Activated CD8-positive, alpha-beta memory T cell treated with anti-CD3 and anti-CD28 coated beads, Interleukin-2, amount 10 ng/mL, durations not matched to agents 7 days and 5 days (primary cell): ENCODE data around the gene ANO1. TPM values are rescaled to one million over a fixed set of nuclear protein-coding genes. Genes with fewer than 3 reads are reported as not detected.

ENCODE experiments used
- ATAC-seq: fragments of 150-1000 bp; cut with Tn5 transposase; one replicate; pipeline ENCODE4 v1.10.0; 2021; ENCODE audit warnings: moderate library complexity
- CTCF ChIA-PET: fragments of 350-600 bp; sonication (Branson Sonifier 250); formaldehyde crosslinking; loops from one replicate; lab custom pipeline; 2021; ENCODE audit warnings: antibody characterized with exemption; lab: Charles Lee
- DNase-seq: peaks from one replicate; pipeline ENCODE4 v3.0.0-alpha.2; 2020
- H3K27ac Mint-ChIP-seq: one replicate; pipeline ENCODE4 v1.8.0; 2021; ENCODE audit warnings: mild to moderate bottlenecking, mixed read lengths
- H3K27me3 Mint-ChIP-seq: one replicate; pipeline ENCODE4 v1.8.0; 2021; ENCODE audit warnings: mixed read lengths
- H3K36me3 Mint-ChIP-seq: one replicate; pipeline ENCODE4 v1.8.0; 2021; ENCODE audit warnings: mild to moderate bottlenecking, mixed read lengths
- H3K4me1 Mint-ChIP-seq: one replicate; pipeline ENCODE4 v1.8.0; 2021; ENCODE audit warnings: mixed read lengths
- H3K4me3 Mint-ChIP-seq: one replicate; pipeline ENCODE4 v1.8.0; 2021; ENCODE audit warnings: mild to moderate bottlenecking, moderate library complexity, mixed read lengths
- H3K9me3 Mint-ChIP-seq: one replicate; pipeline ENCODE4 v1.8.0; 2022; ENCODE audit warnings: low read depth, mixed read lengths
- total RNA-seq, 2 experiments: library from RNA; stranded (reverse); gene quantifications; one replicate each; pipeline ENCODE4 v1.2.3, GENCODE V29; 2021

ANO1 gene
- total RNA-seq, 2 experiments from 2014 or later = not detected

DNA sequence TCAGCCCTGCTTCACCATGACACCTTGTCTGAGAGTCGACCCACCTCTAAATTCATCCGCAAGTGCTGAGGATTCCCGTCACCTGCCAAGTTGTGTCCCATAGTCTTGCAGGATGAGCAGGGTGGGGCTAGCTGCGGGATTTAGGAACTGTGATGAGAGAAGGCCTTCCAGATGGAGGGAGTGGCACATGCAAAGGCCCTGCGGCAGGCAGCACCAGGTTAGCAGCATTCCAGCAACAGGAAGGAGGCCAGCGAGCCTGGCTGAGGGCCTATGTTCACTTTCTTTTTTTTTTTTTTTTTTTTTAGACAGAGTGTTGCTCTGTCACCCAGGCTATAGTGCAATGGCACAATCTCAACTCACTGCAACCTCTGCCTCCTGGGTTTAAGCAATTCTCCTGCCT is 31.8 kb downstream of the ANO1 start:
- Mint-ChIP-seq H3K27ac (no peak overlapping the region), H3K4me3 (no peak overlapping the region), H3K9me3 (no peaks in the 10 kb centered on the region), H3K27me3 (peaks cover 3% of the 10 kb centered on the region), H3K36me3 (no peaks in the 10 kb centered on the region), H3K4me1 (peaks cover 2% of the 10 kb centered on the region)
- ATAC-seq (no peak), DNase-seq (no peak)
- CTCF ChIA-PET = interaction anchor here (0.7 kb wide), 1 partner anchor 1198 kb away, joined by 5 read pairs; no protein-coding TSS in a partner anchor

DNA sequence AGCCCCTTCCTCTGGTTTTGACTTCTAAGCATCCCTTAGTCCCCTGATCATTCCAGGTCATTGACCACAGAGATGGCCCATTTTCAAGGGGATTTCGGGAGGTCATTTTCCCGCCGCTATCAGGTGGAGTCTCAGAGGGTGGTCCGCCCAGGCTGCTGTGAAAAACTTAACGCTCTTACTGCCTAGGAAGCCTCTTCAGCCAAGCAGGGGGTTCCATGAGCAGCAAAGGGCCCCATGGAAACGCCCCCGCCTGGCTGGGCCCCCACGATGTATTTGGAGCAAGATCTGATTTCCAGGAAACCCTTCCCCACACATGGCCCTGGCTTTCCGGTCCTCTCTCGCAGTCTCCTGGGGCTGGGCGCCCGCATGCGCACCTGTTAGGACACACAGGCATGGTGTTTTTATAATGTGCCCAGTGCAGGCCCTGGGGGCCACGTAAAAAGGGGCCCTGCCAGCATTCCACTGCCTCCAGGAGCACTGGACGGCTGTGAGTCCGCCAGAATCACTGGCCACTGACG is 32.5 kb downstream of the ANO1 start:
- no peak overlapping the region for H3K27ac Mint-ChIP-seq
- H3K27me3 Mint-ChIP-seq = peaks cover 3% of the 10 kb centered on the region
- DNase-seq (no peak), ATAC-seq (no peak)
- H3K9me3 Mint-ChIP-seq = no peaks in the 10 kb centered on the region
- no peaks in the 10 kb centered on the region for H3K36me3 Mint-ChIP-seq
- H3K4me1 Mint-ChIP-seq = peaks cover 2% of the 10 kb centered on the region
- H3K4me3 Mint-ChIP-seq = no peak overlapping the region
- CTCF ChIA-PET = interaction anchor here (0.7 kb wide), 1 partner anchor 1197 kb away, joined by 5 read pairs; no protein-coding TSS in a partner anchor

DNA sequence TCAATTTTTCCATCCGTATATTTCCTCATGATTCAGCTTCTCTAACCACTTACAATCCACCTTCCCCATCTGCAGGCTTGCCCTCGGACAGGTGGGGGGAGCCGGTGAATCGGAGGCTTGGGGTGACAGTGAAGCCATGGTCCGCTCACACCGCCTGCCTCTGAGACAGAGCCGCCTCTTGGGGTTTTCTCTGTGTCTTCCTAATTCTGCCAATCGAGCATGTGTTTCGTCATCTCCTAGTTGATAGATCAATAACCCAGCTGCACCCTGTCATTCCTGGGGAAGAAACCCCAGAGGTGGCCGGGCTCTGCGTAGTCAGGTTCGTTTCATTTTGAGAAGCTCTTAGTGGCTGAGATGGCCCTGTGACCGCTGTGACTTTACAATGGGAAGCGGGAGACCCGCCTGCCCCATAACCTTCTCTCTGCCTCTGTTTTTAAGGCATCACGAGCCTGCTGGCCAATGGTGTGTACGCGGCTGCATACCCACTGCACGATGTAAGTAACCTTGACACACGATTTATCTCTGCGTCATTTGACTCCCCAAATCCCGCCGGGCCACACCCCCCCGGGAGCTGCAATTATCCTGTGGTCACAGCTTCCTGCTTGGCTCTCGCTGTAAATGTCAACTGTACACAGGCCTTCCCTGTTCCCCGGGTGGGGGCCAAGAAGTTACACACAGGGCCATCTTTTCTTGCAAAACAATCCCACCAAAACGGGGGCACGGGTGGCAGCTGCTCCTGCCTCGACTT is 33.3 kb downstream of the ANO1 start:
- Mint-ChIP-seq H3K27me3 (peaks cover 3% of the 10 kb centered on the region), H3K4me1 (peaks cover 2% of the 10 kb centered on the region), H3K27ac (no peak overlapping the region), H3K36me3 (no peaks in the 10 kb centered on the region), H3K9me3 (no peaks in the 10 kb centered on the region), H3K4me3 (no peak overlapping the region)
- ATAC-seq = no peak
- CTCF ChIA-PET = no interaction called here
- no peak for DNase-seq

DNA sequence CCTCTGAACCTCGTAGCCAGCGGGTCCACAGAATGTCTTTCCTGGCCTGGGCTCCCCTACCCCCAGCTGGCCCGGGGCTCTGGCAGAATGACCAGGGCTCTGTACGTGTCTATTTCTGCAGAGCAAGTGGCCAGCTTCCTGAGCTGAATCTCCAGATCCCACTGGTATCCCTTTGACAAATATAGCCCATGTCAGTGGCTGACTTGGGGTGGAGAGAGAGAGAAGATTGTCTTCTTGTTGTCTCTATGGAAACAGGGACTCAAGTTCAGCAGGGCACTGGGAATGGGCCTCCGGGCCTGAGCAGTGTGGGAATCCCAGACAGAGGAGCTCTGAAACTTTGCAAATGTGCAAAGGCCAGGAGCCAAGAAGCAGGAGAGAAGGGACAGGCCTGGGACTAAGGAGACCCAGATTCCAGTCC is 33.9 kb downstream of the ANO1 start:
- CTCF ChIA-PET = no interaction called here
- Mint-ChIP-seq H3K9me3 (no peaks in the 10 kb centered on the region), H3K27ac (no peak overlapping the region), H3K27me3 (peaks cover 3% of the 10 kb centered on the region), H3K36me3 (no peaks in the 10 kb centered on the region), H3K4me3 (no peak overlapping the region), H3K4me1 (peaks cover 2% of the 10 kb centered on the region)
- ATAC-seq (no peak), DNase-seq (no peak)

DNA sequence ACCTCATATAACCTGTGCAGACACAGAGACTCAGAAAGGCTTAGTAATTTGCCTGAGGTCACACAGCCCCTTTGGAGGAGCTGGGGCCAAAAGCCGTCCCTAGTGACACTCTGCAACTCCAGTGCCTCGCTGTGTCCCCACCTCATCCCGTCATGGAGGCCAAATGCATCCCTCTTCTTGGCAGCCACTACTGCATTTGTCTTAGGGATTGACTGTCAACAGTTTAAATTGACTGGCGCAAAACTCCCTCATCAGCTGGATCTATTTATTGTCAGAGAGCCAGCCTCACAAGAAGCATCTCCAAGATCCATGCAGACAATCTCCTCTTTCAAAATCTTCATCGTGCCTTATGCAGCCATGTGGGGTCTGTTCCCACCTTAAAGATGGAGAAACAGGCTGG is 35.7 kb downstream of the ANO1 start:
- peaks cover 3% of the 10 kb centered on the region for H3K27me3 Mint-ChIP-seq
- DNase-seq = no peak
- no peak for ATAC-seq
- H3K36me3 Mint-ChIP-seq = no peaks in the 10 kb centered on the region
- H3K4me1 Mint-ChIP-seq = peaks cover 2% of the 10 kb centered on the region
- H3K9me3 Mint-ChIP-seq = peaks cover 2% of the 10 kb centered on the region
- CTCF ChIA-PET = no interaction called here
- H3K27ac Mint-ChIP-seq = no peak overlapping the region
- H3K4me3 Mint-ChIP-seq = no peak overlapping the region

DNA sequence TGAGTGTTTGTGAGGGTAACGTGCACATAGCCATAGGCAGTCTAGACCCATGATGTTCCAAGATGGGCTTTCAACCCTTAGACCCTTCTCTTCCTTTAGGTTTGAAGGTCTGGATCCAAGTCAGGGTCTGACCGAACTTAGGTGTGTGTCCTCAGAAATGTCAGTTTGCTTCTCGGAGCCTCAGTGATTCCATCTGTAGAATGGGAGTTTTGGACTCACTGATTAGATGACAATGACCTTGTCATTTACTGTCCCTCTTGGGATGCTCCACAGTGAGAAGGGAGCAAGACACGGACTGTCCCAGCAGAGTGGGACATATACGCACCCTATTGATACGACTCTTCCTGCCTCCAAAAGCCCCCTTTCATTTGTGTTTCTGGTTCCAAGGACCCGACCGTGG is 37.7 kb downstream of the ANO1 start:
- ATAC-seq (no peak), DNase-seq (no peak)
- H3K27me3 Mint-ChIP-seq = peaks cover 3% of the 10 kb centered on the region
- peaks cover 2% of the 10 kb centered on the region for H3K4me1 Mint-ChIP-seq
- H3K4me3 Mint-ChIP-seq = no peak overlapping the region
- H3K36me3 Mint-ChIP-seq = no peaks in the 10 kb centered on the region
- CTCF ChIA-PET = no interaction called here
- H3K9me3 Mint-ChIP-seq = peaks cover 2% of the 10 kb centered on the region
- H3K27ac Mint-ChIP-seq = no peak overlapping the region

DNA sequence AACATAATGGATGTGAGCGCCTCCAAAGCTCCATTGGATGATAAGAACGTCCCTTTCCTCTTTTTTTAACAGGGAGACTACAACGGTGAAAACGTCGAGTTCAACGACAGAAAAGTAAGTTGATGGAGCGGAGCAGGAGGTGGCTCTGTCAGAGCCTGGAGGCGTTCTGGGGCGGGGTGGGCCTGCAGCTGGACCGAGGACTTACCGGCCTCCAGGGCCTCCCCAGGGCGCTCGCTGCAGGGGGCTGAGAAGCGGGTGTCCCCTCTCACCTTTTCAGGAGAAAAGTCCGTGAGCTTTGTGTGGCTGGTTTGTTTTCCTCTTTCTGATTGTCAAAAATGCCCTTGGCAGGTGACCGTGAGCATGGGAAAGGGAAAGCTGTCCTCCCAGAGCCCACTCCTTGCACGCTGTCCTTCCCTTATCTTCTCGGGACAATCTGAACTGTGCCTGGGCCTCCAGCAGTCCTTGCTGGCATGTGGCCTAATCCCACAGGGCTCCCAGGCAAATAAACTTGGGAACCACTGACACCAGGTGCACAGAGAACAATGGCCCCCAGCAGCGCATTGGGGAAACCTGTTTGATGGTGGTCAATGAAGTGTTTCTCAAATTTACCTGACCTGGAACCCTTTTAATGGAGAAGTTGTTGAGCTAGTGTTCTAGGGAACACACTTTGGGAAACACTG is 38.4 kb downstream of the ANO1 start:
- Mint-ChIP-seq H3K27me3 (no peaks in the 10 kb centered on the region), H3K4me1 (peaks cover 1% of the 10 kb centered on the region), H3K27ac (no peak overlapping the region), H3K9me3 (peaks cover 2% of the 10 kb centered on the region), H3K4me3 (no peak overlapping the region), H3K36me3 (no peaks in the 10 kb centered on the region)
- ATAC-seq (no peak), DNase-seq (no peak)
- CTCF ChIA-PET = interaction anchor here (0.6 kb wide), 1 partner anchor 630 kb away, joined by 3 read pairs; no protein-coding TSS in a partner anchor

DNA sequence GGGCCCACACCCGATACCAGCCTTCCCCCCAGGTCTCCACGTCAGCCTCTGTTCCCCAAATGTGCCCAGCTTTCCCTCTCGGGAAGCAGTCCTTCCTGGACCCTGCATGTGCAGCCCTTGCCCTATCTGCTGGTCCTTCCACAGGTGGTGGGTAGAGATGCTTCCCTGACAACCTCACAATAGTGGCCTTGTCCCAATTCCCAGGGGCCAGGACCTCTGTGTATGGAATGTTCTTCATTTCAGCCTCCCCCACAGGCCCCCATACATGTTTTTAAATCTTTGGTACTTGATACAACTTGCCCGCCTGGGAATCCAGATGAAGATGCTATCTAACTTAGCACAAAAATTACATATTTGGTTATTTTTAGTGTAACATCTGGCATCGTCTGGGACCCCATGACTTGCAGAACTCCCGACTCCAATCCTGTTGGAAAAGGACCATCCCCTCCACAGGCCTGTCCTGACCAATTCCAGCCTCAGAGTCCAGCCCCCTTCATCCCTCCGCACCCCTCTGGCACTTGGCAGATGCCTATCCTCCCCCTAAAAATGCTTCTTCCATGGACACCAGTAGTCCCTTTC is 39.5 kb downstream of the ANO1 start:
- Mint-ChIP-seq H3K27me3 (no peaks in the 10 kb centered on the region), H3K4me1 (no peaks in the 10 kb centered on the region), H3K4me3 (no peak overlapping the region), H3K27ac (no peak overlapping the region), H3K36me3 (no peaks in the 10 kb centered on the region), H3K9me3 (peaks cover 2% of the 10 kb centered on the region)
- DNase-seq = no peak
- CTCF ChIA-PET = no interaction called here
- ATAC-seq = no peak

DNA sequence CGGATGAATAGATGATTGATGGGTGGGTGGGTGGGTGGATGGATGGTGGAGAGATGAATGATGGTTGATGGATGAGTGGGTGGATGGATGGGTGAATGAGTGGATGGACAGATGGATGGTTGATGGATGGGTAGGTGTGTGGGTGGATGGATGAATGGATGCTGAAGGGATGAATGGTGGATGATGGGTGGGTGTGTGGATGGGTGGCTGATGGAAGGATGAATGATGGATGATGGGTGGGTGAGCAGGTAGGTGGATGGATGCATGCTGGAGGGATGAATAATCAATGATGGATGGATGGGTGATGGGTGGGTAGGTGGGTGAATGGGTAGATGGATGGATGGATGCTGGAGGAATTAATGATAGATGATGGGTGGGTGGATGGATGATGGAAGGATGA is 40.5 kb downstream of the ANO1 start:
- CTCF ChIA-PET = no interaction called here
- ATAC-seq = no peak

DNA sequence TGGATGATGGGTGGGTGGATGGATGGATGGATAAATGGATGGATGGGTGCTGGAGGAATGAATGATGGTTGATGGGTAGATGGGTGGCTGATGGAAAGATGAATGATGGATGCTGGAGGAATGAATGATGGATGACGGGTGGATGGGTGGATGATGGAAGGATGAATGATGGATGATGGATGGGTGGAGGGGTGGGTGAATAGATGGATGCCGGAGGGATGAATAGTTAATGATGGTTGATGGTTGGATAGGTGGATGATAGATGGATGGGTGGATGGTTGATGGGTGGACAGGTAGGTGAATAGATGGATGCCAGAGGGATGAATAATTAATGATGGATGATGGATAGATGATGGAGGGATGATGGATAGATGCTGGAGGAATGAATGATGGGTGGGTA is 41.4 kb downstream of the ANO1 start:
- CTCF ChIA-PET = no interaction called here
- no peaks in the 10 kb centered on the region for H3K27me3 Mint-ChIP-seq
- no peak overlapping the region for H3K4me3 Mint-ChIP-seq
- H3K4me1 Mint-ChIP-seq = no peaks in the 10 kb centered on the region
- H3K9me3 Mint-ChIP-seq = peaks cover 2% of the 10 kb centered on the region
- no peaks in the 10 kb centered on the region for H3K36me3 Mint-ChIP-seq
- ATAC-seq = no peak
- no peak for DNase-seq
- no peak overlapping the region for H3K27ac Mint-ChIP-seq

More for the DNA sequence above, 40.5 kb downstream of the ANO1 start:
- H3K4me3 Mint-ChIP-seq = no peak overlapping the region
- no peak for DNase-seq
- no peak overlapping the region for H3K27ac Mint-ChIP-seq
- H3K27me3 Mint-ChIP-seq = no peaks in the 10 kb centered on the region
- peaks cover 2% of the 10 kb centered on the region for H3K9me3 Mint-ChIP-seq
- H3K36me3 Mint-ChIP-seq = no peaks in the 10 kb centered on the region
- no peaks in the 10 kb centered on the region for H3K4me1 Mint-ChIP-seq

DNA sequence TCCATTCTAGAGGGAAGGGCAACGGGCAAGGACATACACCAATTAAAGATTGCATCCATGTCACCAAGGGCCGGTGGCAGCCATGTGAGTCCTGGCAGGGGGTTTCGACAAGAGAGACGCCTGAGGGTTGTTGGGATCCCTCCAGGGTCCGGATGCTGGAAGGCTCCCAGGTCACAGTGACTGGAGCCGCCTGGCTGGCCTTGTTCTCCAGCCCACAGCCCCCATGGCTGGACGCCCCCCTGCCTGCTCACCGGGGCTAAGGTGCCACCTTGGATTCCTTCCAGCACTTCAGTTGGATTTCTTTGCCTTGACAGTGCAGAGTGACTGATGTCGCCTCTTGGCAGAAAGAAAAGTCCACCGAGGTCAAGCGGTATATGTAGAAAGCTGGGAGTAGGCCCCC is 42.6 kb downstream of the ANO1 start:
- ATAC-seq = no peak
- Mint-ChIP-seq H3K36me3 (no peaks in the 10 kb centered on the region), H3K4me1 (no peaks in the 10 kb centered on the region), H3K4me3 (no peak overlapping the region), H3K27ac (no peak overlapping the region), H3K9me3 (peaks cover 2% of the 10 kb centered on the region), H3K27me3 (no peaks in the 10 kb centered on the region)
- no peak for DNase-seq
- CTCF ChIA-PET = no interaction called here

DNA sequence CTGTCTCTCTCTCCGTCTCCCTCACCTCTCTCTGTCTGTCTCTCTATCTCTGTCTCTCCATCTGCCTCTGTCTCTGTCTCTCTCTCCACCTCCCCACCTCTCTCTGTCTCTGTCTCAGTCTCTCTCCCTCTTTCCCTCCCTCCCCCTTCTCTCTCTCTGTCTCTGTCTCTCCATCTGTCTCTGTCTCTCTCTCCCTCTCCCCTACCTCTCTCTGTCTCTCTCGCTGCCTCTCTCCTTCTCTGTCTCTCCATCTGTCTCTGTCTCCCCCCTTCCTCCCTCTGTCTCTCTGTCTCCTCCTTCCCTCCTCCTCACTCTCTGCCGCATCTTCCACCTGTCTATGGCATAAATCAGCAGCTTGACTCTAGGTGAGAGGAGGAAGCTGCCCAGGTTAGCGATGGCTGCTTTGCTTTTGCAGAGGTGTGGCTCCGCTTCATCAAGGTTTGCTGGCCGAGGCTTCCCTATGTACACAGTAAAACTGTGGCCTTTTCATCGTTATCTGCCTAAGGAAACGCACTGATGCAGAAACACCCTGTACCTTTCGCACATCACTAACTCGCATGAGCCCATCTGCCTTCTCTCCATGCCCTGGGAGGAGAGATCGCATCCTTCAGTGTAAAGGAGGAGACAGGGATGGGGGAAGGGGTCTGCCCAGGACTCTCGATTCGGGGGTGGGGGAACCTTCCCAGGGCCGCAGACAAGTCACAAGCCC is 44.5 kb downstream of the ANO1 start:
- no peak for ATAC-seq
- H3K4me1 Mint-ChIP-seq = no peaks in the 10 kb centered on the region

DNA sequence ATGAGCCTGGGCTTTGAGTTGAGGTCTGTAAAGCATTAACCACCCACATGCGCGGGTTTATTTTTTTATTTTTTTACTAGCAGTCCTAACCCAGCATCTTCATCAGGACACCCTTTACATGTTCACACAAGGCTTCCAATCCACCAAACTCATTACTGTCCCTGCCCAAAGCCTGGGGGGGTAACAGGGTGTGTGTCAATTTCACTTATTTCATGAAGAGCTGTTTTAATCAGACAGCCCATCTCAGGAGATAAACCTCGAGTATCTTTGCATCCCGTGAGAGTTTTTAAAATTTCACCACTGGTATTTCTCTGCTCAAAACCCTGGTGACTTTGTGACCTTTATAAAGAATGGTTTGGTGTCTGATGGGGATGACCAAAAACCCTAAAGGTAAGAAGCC is 45.6 kb downstream of the ANO1 start:
- Mint-ChIP-seq H3K9me3 (no peaks in the 10 kb centered on the region), H3K27me3 (no peaks in the 10 kb centered on the region), H3K4me3 (no peak overlapping the region), H3K36me3 (no peaks in the 10 kb centered on the region), H3K27ac (no peak overlapping the region), H3K4me1 (no peaks in the 10 kb centered on the region)
- CTCF ChIA-PET = no interaction called here
- ATAC-seq = no peak
- DNase-seq = no peak

More for the DNA sequence above, 44.5 kb downstream of the ANO1 start:
- no peak for DNase-seq
- no peak overlapping the region for H3K4me3 Mint-ChIP-seq
- no peaks in the 10 kb centered on the region for H3K27me3 Mint-ChIP-seq
- CTCF ChIA-PET = interaction anchor here (0.6 kb wide), 1 partner anchor 55 kb away, joined by 3 read pairs; no protein-coding TSS in a partner anchor
- H3K27ac Mint-ChIP-seq = no peak overlapping the region
- peaks cover 2% of the 10 kb centered on the region for H3K9me3 Mint-ChIP-seq
- no peaks in the 10 kb centered on the region for H3K36me3 Mint-ChIP-seq
